K562 (cell line): ENCODE data around the gene PEX5L. TPM values are rescaled to one million over a fixed set of nuclear protein-coding genes. Genes with fewer than 3 reads are reported as not detected.

Experiments
- ATAC-seq: fragments of 200-7000 bp; cut with Tn5 transposase; 3 replicates; pipeline ENCODE4 v1.9.1; 2020; ENCODE audit warnings: moderate library complexity
- BruUV-seq: library from RNA; stranded (reverse); fragments of 400-500 nt; replicated peaks from 2 replicates; lab custom pipeline; 2021; lab: Mats Ljungman, UMichigan
- CTCF ChIA-PET: fragments of 300-600 bp; formaldehyde crosslinking; extraction: SDS; loops from one replicate; lab custom pipeline; 2021; ENCODE audit warnings: low intra/inter-chr PET ratio; lab: Yijun Ruan, JAX
- POLR2A ChIA-PET: fragments of 300-600, 350-650 bp; sonication (Branson Sonifier 250); formaldehyde crosslinking; extraction: SDS; loops from one replicate; lab custom pipeline; 2021; ENCODE audit warnings: antibody characterized with exemption, inconsistent platforms; lab: Yijun Ruan, JAX
- DNase-seq, 4 experiments: peaks; one replicate each; pipeline versions ENCODE4 v3.0.0 to v3.0.0-alpha.2; 2011 to 2018; ENCODE audit warnings: low spot score in 3 of 4, mixed read lengths in 3 of 4; ENCODE audit errors: extremely low read depth in 1 of 4
- FAIRE-seq: peaks from 2 replicates; lab custom pipeline; 2011; peaks lifted over from hg19 to GRCh38; lab: Jason Lieb, UNC
- H2AFZ ChIP-seq: 2 replicates; pipeline ENCODE4 v1.6.0; 2011; ENCODE audit warnings: low read depth, low read length, control low read depth, inconsistent platforms
- H3K27ac ChIP-seq: fragments of 200-600 bp; 3 replicates; pipeline ENCODE4 v1.8.0; 2011; ENCODE audit warnings: low read depth, mild to moderate bottlenecking, control low read depth, inconsistent platforms, low read length, moderate library complexity, mixed read lengths; ENCODE audit errors: extremely low read depth
- H3K27me3 ChIP-seq, 2 experiments: fragments of 300-600 bp in 1 of 2; 2 replicates in 1 of 2; 3 replicates in 1 of 2; pipeline versions ENCODE4 v1.6.0 to v1.8.0; 2011; ENCODE audit warnings: inconsistent platforms in 2 of 2, low read length in 2 of 2, mild to moderate bottlenecking in 1 of 2, mixed read lengths in 1 of 2, moderate library complexity in 1 of 2; ENCODE audit not compliant: control insufficient read depth in 2 of 2, insufficient read depth in 2 of 2
- H3K36me3 ChIP-seq: fragments of 300-600 bp; 3 replicates; pipeline ENCODE4 v1.8.0; 2011; ENCODE audit warnings: mild to moderate bottlenecking, low read length, inconsistent platforms; ENCODE audit not compliant: control insufficient read depth, insufficient read depth
- H3K4me1 ChIP-seq, 2 experiments: fragments of 200-600 bp in 1 of 2; replicated peaks in 1 of 2; 2 replicates in 1 of 2; 3 replicates in 1 of 2; pipeline versions ENCODE4 v1.5.1 to v1.8.0; 2011; ENCODE audit warnings: inconsistent platforms in 2 of 2, low read length in 2 of 2, mild to moderate bottlenecking in 1 of 2, mixed read lengths in 1 of 2, moderate library complexity in 1 of 2; ENCODE audit not compliant: control insufficient read depth in 2 of 2, insufficient read depth in 2 of 2
- H3K4me2 ChIP-seq: 2 replicates; pipeline ENCODE4 v1.6.1; 2011; ENCODE audit warnings: low read length, control low read depth, inconsistent platforms, mixed read lengths; ENCODE audit not compliant: insufficient read depth
- H3K4me3 ChIP-seq: fragments of 200-600 bp; sonication (generic), shearing (Covaris generic); 2 replicates; pipeline ENCODE4 v1.5.1; 2016; ENCODE audit warnings: control low read depth, inconsistent platforms
- H3K79me2 ChIP-seq: fragments of 200-600 bp; 3 replicates; pipeline ENCODE4 v1.8.0; 2011; ENCODE audit warnings: low read length, inconsistent platforms; ENCODE audit not compliant: control insufficient read depth, insufficient read depth
- H3K9ac ChIP-seq, 2 experiments: 2 replicates each; pipeline versions ENCODE4 v1.6.0 to v1.6.1; 2011; ENCODE audit warnings: low read depth in 2 of 2, low read length in 2 of 2, control low read depth in 1 of 2, inconsistent platforms in 1 of 2, mild to moderate bottlenecking in 1 of 2, mixed read lengths in 1 of 2; ENCODE audit not compliant: insufficient read depth in 1 of 2
- H3K9me1 ChIP-seq: one replicate; pipeline ENCODE4 v1.6.0; 2011; ENCODE audit warnings: inconsistent platforms, mild to moderate bottlenecking, low read length, moderate library complexity; ENCODE audit not compliant: control insufficient read depth, insufficient read depth
- H3K9me3 ChIP-seq: replicated peaks from 2 replicates; pipeline ENCODE4 v1.5.1; 2011; ENCODE audit warnings: low read depth, low read length, inconsistent platforms; ENCODE audit not compliant: control insufficient read depth, insufficient read depth
- H4K20me1 ChIP-seq: replicated peaks from 2 replicates; pipeline ENCODE4 v1.6.1; 2011; ENCODE audit warnings: low read length, inconsistent platforms, mixed read lengths; ENCODE audit not compliant: control insufficient read depth, insufficient read depth
- ATF6 ChIP-seq: sonication (generic); formaldehyde crosslinking; IDR thresholded peaks from 2 replicates; pipeline ENCODE4 v1.4.0; 2020; ENCODE audit warnings: mild to moderate bottlenecking, missing genetic modification reagents
- BHLHE40 ChIP-seq: IDR thresholded peaks from 2 replicates; pipeline ENCODE4 v1.6.1; 2011; ENCODE audit warnings: low read length, improper control_type of control experiment
- FOXK1 ChIP-seq: sonication (generic); formaldehyde crosslinking; IDR thresholded peaks from 2 replicates; pipeline ENCODE4 v1.8.0; 2022; ENCODE audit warnings: missing genetic modification reagents, mild to moderate bottlenecking, borderline replicate concordance
- HDGF ChIP-seq: fragments of 450-650 bp; IDR thresholded peaks from 2 replicates; pipeline ENCODE4 v1.6.1; 2016
- MCM5 ChIP-seq: fragments of 450-650 bp; IDR thresholded peaks from 2 replicates; pipeline ENCODE4 v1.6.1; 2016; ENCODE audit warnings: low read depth
- MXD1 ChIP-seq: fragments of 250-450 bp; sonication (Bioruptor Pico); IDR thresholded peaks from 2 replicates; pipeline ENCODE4 v1.8.0; 2021; ENCODE audit warnings: borderline replicate concordance, mild to moderate bottlenecking, moderate library complexity; ENCODE audit not compliant: poor library complexity, severe bottlenecking
- MYBL2 ChIP-seq, 2 experiments: fragments of 450-650 bp in 1 of 2; sonication (generic) in 1 of 2; formaldehyde crosslinking in 1 of 2; IDR thresholded peaks; 2 replicates each; pipeline versions ENCODE4 v1.6.1 to v1.8.1; 2017 to 2022; ENCODE audit warnings: borderline replicate concordance in 1 of 2, inconsistent platforms in 1 of 2, low read depth in 1 of 2, mild to moderate bottlenecking in 1 of 2, missing genetic modification reagents in 1 of 2, moderate library complexity in 1 of 2
- PKNOX1 ChIP-seq: fragments of 450-650 bp; IDR thresholded peaks from 2 replicates; pipeline ENCODE4 v1.6.1; 2016
- PURB ChIP-seq: sonication (generic); formaldehyde crosslinking; IDR thresholded peaks from 2 replicates; pipeline ENCODE4 v1.9.0; 2021; ENCODE audit warnings: low read depth, mild to moderate bottlenecking, missing genetic modification reagents
- RHOXF2B ChIP-seq: fragments of 250-450 bp; sonication (Bioruptor Pico); conservative IDR thresholded peaks from 2 replicates; pipeline ENCODE4 v1.5.1; 2021
- SMAD4 ChIP-seq: fragments of 250-450 bp; sonication (Bioruptor Pico); conservative IDR thresholded peaks from 2 replicates; pipeline ENCODE4 v1.8.0; 2021; ENCODE audit warnings: inconsistent platforms, mild to moderate bottlenecking, moderate library complexity
- TCF7 ChIP-seq: sonication (generic); IDR thresholded peaks from 2 replicates; pipeline ENCODE4 v1.6.1; 2016; ENCODE audit warnings: antibody characterized with exemption, borderline replicate concordance
- THRB ChIP-seq: fragments of 450-650 bp; formaldehyde crosslinking; conservative IDR thresholded peaks from 2 replicates; pipeline ENCODE4 v1.4.0; 2022; ENCODE audit warnings: mild to moderate bottlenecking, missing genetic modification characterization
- XRCC3 ChIP-seq: fragments of 450-650 bp; IDR thresholded peaks from 2 replicates; pipeline ENCODE4 v1.6.1; 2017; ENCODE audit warnings: mild to moderate bottlenecking, moderate library complexity
- ZBED1 ChIP-seq: IDR thresholded peaks from 2 replicates; pipeline ENCODE4 v1.6.1; 2014
- ZFP30 ChIP-seq: fragments of 250-450 bp; sonication (Bioruptor Pico); IDR thresholded peaks from 2 replicates; pipeline ENCODE4 v1.8.0; 2022; ENCODE audit warnings: moderate library complexity, mild to moderate bottlenecking, inconsistent platforms, borderline replicate concordance
- WGBS: fragments of 100-300 bp; shearing (Covaris generic); methylation state at CpG from one replicate; pipeline ENCODE4 v1.1.6; 2016; ENCODE audit warnings: low coverage, mixed read lengths; ENCODE audit not compliant: insufficient coverage; ENCODE audit errors: missing lambda C conversion rate; 5-methylcytosine and 5-hydroxymethylcytosine counted together
- in situ Hi-C: fragments of 300-500 bp; cut with MboI; formaldehyde crosslinking; loops from 4 replicates; pipeline ENCODE4 v1.15.0; 2018; ENCODE audit warnings: inconsistent platforms, mixed read lengths
- intact Hi-C: fragments of 100-400 bp; cut with micrococcal nuclease; formaldehyde crosslinking; loops from 2 replicates; pipeline ENCODE4 v1.14.2; 2022
- polyA plus RNA-seq, 8 experiments: library from polyadenylated mRNA; depleted of rRNA in 4 of 8; stranded (reverse) in 5 of 8; unstranded in 3 of 8; fragments of >200 nt; fragmentation: Nextera tagmentation in 2 of 8; fragmentation: Illumina TruSeq in 1 of 8; extraction: Ambion mirVana in 2 of 8; extraction: Trizol in 1 of 8; gene quantifications; 2 replicates each; pipeline versions ENCODE4 v1.2.1 to v1.2.3, GENCODE V29; 2011 to 2014; ENCODE audit warnings: inconsistent platforms in 1 of 8, missing spikeins in 1 of 8
- total RNA-seq, 7 experiments: library from RNA; depleted of rRNA in 6 of 7; stranded (reverse); fragments of >200 nt in 6 of 7; fragmentation: Illumina TruSeq in 2 of 7; extraction: Trizol in 2 of 7; gene quantifications; 2 replicates each; pipeline versions ENCODE4 v1.2.1 to v1.2.3, GENCODE V29; 2011 to 2021; ENCODE audit warnings: low replicate concordance in 1 of 7
- TF ChIP-seq, protein P1 (sequence below), 2 experiments: fragments of 200-800 bp in 1 of 2; sonication (Bioruptor generic) in 1 of 2; sonication (generic) in 1 of 2; formaldehyde crosslinking in 1 of 2; IDR thresholded peaks in 1 of 2; conservative IDR thresholded peaks in 1 of 2; 2 replicates each; pipeline versions ENCODE4 v1.5.0 to v1.6.1; 2016 to 2020; ENCODE audit warnings: missing compliant biosample characterization in 1 of 2, missing genetic modification characterization in 1 of 2, missing genetic modification reagents in 1 of 2

PEX5L gene
- total and polyA plus RNA-seq, 9 of the 15 experiments (the other 6 are each of a cell fraction or from before 2014, with no cell fraction given), result not detected

DNA sequence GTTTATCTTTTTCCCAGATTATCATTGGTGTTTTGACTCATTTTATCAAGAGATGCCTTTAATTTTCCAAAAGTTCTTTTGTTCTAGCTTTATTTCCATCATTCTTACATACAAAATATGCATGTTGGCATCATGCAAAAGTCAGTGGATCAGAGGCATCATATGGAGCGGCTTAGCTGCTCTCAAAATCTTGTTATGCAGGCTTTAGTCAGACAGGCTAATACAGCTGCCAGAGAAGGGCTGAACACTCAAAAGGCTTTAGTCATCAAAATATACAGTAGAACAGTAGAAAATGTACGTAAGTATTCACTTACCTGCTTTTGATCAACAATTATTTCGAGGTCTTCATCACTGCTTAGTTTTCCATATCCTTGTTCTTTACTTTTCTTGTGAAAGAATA, 65.5 kb downstream of the PEX5L start:
- Histone ChIP-seq H3K27ac (no peak overlapping the region), H3K79me2 (no peaks in the 10 kb centered on the region), H2AFZ (no peak overlapping the region), H3K27me3 (no peaks in the 10 kb centered on the region), H3K4me2 (no peak overlapping the region), H4K20me1 (no peaks in the 10 kb centered on the region), H3K9me1 (no peaks in the 10 kb centered on the region), H3K36me3 (no peaks in the 10 kb centered on the region), H3K4me1 (no peaks in the 10 kb centered on the region), H3K4me3 (no peak overlapping the region), H3K9ac (no peak overlapping the region), H3K9me3 (no peaks in the 10 kb centered on the region)
- no TSS peak for BruUV-seq
- DNase-seq (no peak), FAIRE-seq (no peak), ATAC-seq (no peak)
- ChIA-PET CTCF (no interaction called here), POLR2A (no interaction called here)
- TF ChIP-seq PKNOX1, result no peak
- TF ChIP-seq, protein P1, sequence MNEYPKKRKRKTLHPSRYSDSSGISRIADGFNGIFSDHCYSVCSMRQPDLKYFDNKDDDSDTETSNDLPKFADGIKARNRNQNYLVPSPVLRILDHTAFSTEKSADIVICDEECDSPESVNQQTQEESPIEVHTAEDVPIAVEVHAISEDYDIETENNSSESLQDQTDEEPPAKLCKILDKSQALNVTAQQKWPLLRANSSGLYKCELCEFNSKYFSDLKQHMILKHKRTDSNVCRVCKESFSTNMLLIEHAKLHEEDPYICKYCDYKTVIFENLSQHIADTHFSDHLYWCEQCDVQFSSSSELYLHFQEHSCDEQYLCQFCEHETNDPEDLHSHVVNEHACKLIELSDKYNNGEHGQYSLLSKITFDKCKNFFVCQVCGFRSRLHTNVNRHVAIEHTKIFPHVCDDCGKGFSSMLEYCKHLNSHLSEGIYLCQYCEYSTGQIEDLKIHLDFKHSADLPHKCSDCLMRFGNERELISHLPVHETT (CRISPR knock-in tag; conservative IDR thresholded peaks at IDR 0.05 in 1 of 2, IDR thresholded peaks at IDR 0.05 in 1 of 2), result no peak
- TF ChIP-seq FOXK1 (CRISPR knock-in tag), result no peak
- no peak for TF ChIP-seq SMAD4 (CRISPR knock-in tag)
- TF ChIP-seq THRB (CRISPR knock-in tag), result no peak
- TF ChIP-seq PURB (CRISPR knock-in tag), result no peak
- no peak for TF ChIP-seq TCF7
- no peak for TF ChIP-seq RHOXF2B
- TF ChIP-seq MXD1 (CRISPR knock-in tag), result no peak
- TF ChIP-seq BHLHE40, result no peak
- TF ChIP-seq MCM5, result no peak
- no peak for TF ChIP-seq XRCC3
- no peak for TF ChIP-seq MYBL2 (IDR thresholded peaks at IDR 0.05; ENCODE audit: low read depth)
- no peak for TF ChIP-seq MYBL2 (CRISPR knock-in tag; IDR thresholded peaks at IDR 0.05; ENCODE audit: borderline replicate concordance)
- no peak for TF ChIP-seq ZBED1
- TF ChIP-seq ATF6, result no peak
- TF ChIP-seq ZFP30 (CRISPR knock-in tag), result no peak
- TF ChIP-seq HDGF, result no peak
- WGBS, result 0% methylated on average over 3 of the region's 3 CpGs
- intact Hi-C loops, result no loop called here
- in situ Hi-C loops, result no loop called here
